ENCODE measurements around the gene MYOF.
"Not testable (repeated sequence)": the region's sequence is repeated elsewhere in the genome, so short reads cannot be mapped to it uniquely, and the experiment has no call there.

MYOF gene

DNA sequence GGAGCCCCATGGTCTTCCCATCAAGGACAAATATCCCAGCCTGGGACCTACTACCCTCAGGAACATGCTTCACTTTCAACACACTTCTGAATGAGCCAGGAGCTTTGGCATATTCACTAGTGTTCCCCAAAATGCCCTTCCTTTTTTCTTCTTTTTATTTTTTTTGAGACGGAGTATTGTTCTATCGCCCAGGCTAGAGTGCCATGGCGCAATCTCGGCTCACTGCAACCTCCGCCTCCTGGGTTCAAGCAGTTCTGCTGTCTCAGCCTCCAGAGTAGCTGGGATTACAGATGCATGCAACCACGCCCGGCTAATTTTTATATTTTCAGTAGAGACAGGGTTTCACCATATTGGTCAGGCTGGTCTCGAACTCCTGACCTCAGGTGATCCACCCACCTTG, 63.1 kb downstream of the MYOF start:
- not testable (repeated sequence) for DNase-seq

DNA sequence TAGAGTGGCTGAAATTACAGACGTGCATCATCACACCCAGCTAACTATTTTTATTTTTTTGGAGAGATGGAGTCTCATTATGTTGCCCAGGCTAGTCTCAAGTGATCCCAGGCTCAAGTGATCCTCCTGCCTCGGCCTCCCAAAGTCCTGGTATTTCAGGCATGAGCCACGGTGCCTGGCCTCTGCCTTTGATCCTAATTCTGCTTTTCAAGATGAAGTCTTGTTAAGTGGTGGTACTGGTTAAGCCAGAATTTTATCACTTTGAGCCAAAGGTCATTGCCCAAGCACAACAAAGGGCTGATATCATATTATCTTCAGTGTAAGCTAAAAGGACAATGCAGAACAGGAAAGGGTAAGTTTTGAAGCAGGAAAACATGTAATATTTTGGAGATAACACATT, 64.2 kb downstream of the MYOF start:
- no peak for DNase-seq

DNA sequence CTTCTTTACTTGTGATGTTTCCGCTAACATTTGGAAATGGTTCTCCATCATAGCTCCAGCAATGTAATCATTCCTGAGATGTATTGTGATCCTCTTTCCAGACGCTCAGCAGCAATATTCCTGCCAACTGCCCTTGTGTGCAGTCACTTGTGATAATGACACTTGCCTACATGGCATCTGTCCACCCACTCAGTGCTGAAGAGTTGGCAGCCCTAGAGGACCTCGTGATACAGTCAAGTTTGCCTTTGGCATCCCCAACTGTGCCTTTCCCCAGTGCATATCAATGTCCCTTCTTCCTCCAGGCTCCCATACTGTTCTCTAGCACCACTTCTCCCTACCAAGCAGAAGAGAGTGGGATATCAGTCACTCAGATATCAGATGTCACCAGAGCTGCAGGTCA, 64.9 kb downstream of the MYOF start:
- DNase-seq = no peak

DNA sequence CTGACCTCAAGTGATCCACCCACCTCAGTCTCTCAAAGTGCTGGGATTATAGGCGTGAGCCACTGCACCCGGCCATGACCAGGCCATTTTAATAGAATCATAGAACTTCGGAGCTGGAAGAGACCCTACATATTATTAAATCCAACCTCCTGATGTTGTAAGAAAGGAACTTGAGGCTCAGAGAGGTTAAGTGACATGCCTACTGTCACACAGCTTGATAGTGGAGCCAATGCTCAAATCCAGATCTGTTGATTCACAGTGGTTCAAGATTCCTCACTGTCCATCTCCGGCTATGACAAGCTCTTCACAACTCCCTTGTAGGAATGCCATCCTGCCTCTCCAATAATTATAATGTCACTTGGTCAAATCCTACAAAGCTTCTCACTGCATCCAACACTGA, 65.3 kb downstream of the MYOF start:
- DNase-seq = no peak

DNA sequence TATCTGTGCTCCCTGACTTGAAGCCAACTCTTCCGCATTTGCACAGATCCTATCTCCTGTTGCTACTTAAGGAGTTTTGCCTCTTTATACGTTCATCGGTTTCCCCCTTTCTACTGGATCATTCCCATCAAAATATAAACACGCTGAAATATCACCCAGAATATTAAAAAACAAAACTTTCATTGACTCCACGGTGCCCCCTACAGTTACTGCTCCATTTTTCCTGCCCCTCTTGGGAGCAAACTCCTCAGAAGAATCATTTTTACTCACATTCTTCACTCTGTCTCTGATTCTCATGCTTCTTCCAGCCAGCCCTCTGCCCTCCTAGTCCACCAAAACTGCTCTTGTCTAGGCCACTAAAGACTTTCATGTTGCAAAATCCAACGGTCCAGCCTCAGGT, 66.4 kb downstream of the MYOF start:
- no peak for DNase-seq

DNA sequence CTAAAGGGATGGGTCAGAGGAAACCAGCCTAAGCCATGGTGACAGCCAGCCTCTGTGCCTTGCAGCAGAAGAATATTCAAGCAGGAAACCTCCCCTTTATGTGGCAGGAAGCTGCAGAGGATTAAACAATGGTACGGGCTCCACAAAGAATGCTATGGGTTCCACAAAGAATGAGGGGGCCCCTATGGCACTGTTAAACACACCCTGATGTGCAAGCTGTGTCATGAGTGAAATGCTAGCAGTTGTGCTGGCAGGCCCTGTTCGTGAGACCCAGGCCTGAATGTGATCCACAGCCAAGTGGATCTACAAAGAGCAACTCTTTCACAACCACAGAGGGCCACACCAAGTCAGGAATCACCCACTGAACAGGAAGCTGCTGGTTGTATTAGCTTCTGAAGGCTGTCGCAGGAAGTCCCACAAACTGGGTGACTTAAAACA, 68.9 kb downstream of the MYOF start:
- no peak for DNase-seq

DNA sequence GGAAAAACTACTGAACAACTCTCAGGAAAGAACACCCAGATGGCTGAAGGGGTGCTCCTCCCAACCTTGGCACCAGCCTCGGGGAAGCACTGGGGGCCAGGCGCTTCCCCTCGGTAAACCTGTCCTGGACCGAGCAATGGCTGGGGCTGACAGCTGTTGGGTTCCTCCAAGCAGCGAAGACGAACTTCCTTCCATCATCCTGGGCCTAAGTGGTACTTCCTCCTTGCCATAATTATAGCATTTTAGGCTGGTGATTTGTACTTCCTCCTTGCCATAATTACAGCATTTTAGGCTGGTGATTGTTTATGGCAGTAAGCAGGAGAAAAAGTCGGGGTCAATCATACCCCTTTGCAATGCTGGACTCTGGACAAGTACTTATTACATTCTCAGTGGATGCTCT, 69.3 kb downstream of the MYOF start:
- no peak for DNase-seq

DNA sequence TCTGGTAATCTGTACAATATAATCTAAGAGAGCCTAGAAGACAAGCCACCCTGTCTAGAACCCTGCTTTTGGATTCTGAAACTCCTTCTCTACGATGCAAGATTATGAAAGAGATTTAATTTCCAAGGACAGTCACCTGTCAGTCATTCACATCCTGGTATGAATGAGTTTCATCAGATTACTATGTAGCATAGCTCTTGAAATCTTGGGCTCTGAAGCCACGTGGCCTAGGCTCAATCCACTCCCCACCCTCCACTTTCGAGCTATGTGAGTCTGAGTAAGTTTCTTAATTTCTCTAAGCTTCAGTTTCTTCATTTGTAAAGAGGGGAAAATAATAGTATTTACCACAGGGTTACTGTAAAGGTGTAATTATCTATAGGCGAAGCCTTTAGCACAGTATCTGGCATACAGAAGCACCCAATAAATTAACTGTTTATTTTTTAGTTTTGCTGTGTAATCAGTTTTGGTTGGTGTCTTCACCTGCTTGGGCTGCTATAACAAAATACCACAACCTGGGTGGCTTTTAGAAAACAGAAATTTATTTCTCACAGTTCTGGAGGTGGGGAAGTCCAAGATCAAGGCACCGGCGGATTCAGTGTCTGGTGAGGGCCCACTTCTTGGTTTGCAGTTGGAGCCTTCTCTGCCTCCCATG, 71.3 kb downstream of the MYOF start:
- no peak for DNase-seq

DNA sequence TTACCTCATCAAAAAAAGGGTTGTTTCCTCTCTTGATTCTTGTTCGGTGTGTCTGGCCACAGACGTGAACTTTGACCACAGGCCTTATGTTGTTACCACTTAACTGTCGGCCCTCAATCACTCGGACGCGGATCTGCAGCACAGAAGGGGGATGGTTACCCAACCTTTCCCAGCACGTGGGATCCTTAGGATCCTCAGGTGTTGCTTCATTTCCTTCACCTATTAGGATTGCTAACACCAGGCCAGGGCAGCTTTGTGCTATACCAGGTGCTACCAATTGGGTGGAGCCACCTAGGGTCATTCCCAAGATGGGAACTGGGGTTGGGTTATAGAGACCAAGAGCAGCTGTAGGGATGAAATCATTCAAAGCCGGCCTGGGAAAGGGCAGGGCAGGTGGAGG, 73.4 kb downstream of the MYOF start:
- DNase-seq = no peak

DNA sequence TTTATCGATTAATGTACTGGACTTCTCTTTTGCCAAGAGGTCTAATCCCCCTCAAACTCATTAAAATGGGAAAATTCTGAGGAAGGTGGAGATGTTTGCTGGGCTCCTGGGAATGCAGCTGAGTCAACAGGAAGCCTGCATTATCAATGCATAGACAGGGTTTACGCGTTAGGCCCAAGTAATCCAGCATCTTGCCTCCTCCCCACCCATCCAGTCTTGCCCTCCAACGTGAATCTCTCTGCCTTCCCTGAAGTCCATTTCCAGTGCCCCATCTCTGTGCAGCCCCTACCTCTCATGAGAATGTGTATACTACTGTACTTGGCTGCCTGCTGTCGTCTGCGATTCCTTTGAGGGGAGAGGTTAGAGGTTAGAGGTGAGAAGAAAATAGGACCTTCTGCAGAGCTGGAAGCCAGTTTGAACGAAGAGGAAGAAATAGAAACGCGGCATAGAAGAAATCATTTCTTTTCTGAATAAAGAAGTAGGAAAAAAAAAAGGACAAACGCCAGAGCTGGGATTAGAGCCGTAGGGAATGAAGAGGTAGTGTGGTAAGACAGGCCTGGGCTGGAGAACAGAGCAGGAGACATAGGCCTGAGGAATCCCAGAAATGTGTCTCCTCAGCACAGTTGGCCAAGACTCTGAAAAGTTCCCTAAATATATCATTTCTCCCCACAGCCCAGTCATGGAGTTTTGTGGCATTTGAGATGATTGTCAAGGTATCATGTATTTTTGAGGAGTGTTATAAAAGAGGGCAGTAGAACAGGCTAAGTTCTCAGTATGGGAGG, 75.6 kb downstream of the MYOF start:
- no peak for DNase-seq

DNA sequence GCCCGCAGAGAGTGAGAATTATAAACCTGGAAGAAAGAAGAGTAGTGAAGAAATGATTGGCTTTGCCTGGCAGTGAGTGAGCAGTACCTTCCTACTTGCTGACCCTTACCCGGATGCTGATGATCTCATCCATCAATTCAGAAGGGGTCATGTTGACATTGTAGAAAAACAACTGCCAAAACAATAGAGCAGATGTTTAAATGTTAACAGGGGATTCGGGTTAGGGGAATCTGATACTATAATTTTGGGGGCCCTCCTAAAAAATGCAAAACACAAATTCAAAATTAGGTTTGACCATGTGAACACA, 78.1 kb downstream of the MYOF start:
- DNase-seq = no peak

DNA sequence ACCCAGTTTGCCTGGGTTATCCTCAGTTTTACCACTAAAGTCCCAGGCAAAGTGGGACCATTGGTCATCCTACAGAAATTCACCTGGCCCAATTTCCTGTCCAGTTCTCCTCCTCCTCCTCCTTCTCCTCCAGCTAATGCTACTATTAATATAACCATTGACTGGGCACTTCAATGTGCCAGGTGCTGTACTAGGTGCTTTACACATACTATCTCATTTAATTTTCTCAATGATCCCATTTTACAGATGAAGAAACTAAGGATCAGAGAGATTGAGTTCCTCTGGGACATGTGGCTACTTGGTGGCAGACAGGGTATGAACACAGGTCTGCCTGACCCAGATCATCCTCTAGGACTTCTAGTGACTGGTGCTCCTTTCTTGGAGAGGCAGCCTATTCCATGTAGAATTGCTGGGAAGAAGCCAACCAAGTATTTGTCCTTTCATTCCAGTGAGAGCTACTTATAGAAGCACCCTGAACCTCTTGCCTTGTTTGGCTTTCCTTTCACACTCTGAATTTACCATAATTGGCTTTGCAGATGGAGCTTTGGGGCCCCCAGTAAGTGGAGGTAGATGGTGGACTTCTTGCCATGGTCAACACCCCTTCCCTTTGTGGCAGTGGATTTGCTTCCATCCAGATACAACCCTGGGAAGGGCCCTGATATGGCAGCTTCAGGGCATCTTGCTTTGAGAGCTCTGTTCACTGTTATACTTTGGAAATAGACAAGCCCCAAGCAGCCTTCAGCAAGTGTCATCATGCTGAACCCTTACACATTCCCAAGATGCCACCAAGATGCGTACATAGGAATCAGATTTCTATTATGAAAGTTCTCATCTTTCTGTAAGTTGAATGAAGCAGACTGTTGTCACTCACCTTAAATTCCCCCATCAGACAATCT, 78.7 kb downstream of the MYOF start:
- no peak for DNase-seq

DNA sequence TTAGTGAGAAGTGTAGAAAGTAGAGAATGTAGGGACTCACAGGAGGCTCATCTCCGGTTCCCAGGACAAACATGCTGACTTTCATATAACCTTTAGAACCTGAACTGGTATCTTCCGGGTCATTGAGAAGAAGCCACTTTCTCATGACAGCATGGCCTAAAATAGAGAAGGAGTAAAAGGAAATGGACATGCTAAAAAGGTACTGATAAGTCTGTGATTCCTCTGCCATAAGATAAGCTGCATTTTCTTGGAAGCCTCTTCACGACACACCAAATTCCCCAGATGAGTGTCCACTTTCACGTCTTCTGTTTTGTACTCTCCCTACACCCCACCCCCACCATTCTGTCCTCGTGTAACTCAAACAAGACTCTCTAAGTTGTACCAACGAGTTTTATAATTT, 79.9 kb downstream of the MYOF start:
- DNase-seq = no peak

DNA sequence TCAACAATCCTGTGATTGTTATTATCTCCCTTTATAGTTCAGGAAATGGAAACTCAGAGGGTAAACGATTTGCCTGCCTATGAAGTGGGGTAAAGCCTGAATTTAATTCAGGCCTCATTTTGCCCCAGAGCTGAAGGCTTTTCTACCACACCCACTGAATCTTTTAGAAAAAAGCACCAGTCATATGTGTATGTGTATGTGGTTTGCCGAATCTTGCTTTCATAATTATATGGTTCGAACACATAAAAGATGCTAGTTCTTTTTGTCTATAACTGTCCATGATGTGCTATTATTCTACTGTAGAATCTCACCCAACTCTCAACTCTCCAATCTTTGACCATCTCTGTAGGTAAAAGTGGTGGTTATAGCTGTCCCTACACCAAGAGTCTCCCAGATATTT, 83.6 kb downstream of the MYOF start:
- DNase-seq = no peak

DNA sequence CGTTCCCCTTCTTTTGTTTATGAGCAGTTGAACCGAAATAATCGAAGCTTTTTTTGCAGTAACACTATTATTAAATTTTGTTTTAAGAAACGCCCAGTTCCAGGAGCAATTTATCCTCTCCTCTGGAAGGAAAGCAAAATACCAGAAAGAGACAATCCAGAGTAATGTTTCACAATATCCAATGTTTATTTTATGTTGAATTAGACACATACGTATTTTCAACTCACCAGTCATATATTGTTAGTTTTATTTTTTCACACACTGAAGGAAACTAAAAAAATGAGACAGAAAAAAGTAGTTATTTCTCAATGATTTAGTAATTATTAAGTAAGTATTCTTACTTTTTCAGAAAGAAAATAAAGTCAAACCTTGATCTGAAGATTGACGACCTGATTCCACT, 85.1 kb downstream of the MYOF start:
- no peak for DNase-seq

DNA sequence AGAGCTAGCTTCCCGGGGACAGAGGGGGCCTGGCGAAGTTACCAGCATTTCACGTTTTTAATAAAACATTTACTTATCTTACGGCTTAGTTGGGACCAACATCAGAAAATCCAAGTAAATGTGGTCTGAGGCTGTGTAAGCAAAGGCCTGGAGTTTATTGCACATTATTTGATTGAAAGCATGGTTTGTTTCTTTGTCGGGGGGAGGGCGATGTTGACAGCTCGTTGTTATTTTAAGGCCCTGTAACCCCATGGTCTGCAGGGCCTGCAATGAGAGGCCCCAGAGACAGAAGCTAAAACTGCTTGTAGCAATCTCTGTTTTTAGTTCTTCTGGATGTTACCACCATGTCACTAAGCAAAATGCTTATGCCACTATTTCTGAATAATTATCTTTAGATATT, 88.9 kb downstream of the MYOF start:
- DNase-seq = no peak

DNA sequence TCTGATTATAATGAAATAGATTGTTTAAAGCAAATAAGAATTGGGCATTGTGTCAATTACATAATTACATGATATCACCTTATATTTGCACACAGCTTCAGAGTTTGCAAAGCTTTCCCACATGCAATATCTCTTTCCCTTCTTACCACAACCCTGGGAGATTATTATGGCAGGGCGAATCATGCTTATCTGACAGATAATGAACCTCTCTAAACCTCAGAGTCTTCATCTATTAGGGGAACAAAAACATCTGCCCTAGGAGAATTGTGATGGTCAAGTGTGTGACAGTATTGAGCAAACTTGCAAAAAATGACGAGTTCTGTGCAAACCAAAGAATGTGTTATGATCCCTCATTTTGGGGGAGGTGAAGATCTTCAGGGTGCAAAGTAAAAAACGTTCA, 90.0 kb downstream of the MYOF start:
- no peak for DNase-seq

DNA sequence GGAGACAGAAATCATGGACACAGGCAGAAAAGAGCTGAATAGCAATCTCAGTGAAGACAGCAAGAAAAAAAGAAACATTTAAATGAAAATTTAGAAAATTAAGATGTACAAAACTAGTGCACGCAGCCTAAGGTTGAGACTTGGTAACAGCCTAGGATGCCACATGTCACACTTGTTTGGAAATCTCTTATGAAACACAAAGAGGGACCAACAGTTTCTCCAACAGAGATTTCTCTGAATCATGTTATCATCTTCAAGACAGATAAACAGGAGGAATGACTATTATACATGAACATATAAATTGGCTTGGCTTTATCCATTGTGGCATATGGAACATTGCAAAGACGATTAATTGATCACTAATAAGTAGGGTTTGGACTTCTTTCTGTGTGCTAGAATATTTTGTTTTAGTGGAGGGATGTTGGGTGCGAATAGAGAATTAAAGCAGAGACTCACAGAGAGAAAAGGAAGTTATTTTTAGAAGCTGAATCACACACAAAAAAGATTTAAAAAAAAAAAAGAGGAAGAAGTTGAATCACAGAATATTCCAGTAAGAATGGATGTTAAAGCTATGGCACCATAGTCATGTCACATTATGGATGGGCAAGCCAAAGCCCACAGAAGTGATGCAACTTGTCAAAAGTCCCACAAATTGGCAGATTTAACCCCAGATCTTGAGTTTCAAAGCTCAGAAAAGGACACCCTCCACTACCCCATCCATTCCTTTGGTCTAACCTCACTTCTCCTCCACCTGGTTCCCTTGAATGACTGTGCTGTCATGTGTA, 91.6 kb downstream of the MYOF start:
- DNase-seq = no peak

DNA sequence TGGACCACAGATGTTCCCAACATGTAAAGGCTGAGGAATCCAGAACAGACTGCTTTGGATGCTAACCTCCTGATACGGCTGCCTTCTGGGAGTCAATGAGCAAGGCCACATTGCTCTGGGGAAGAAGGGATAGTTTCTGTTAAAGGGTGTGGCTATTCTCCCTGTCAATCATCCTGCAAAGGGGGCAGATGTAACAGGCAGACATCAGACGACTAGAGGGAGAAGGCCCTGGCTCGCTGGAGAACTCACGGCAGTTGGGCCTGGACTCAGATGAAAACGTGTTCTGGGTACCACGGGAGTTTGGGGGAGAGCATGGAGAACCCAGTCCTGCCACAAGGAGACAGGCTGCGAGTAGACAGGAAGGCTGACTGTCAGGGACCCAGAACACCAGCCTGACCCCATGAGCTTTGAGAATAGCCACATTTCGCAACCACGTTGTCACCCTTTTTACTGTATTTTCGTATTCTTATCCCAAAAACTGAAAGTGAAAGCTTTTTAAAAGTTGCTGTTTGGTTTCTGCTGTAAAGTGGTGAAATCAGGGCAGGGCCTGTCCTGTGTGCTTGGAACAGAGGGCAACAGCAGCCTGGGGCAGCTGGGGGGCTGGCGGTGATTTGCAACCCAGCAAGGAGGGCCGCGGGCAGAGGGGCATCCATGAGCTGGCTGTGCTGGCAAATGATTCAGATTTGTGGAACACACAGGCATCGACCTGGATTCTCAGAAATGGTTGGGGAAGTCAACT, 95.3 kb downstream of the MYOF start:
- DNase-seq = no peak

DNA sequence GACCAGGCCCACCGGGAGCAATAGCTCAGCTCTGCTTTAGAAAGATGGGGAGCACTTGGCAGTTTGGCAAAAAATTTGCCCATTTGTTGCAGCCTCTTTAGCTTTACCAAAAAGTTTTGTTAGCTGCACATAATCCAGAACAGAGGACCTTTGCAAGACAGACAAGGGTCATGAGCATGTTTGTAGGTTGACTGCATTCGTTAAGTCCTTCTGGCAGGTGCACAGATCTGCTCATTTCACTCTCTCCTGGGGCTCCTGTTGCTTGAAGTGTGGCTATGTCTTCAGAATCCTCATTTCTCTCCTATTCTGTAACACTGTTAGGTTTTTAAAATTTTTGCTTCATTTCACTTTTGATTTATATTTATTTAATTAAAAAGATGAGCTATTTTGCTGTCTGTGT, 96.8 kb downstream of the MYOF start:
- no peak for DNase-seq

DNA sequence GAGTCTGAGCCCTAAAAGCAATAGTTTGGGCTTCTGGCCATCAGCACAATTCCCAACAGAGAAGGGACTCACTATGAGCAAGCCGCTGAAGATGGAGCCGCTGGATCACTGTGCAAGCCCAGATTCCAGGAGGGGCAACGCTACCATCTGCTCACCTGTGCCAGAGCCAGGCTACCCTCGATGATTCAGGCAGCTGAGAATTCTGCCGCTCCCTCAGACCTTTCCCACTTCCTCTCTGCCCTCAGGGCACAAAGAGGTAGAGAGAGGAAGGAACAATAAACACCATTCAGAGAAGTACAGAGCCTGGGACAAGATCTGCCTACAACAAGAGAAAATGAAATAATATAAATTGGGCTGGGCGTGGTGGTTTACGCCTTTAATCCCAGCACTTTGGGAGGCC, 98.1 kb downstream of the MYOF start:
- DNase-seq = no peak

DNA sequence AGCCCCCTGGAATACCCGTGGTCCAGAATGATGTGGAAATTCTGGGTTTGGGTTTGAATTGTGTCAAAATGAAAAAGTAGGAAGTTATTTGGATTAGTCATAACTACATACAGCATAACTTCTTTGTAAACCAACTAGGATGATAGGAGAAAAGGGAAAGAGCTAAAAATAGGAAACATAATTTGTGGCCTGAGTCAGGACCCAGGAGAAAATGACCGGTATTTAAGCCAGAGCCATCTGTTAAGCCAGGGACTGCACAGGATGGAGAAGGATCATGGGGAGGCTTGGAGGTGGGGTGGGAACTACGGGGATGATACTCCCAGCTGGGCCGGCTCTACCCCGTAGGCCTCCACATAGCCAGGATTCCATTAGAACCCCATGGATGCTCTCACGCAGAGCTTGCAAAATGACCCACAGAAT, 98.6 kb downstream of the MYOF start:
- DNase-seq = no peak

Measured in NCI-H187 treated with DMSO at 0.1 percent for 48 hours (cell line).